Measurements from ENCODE around the gene KIRREL1.

KIRREL1 gene

DNA sequence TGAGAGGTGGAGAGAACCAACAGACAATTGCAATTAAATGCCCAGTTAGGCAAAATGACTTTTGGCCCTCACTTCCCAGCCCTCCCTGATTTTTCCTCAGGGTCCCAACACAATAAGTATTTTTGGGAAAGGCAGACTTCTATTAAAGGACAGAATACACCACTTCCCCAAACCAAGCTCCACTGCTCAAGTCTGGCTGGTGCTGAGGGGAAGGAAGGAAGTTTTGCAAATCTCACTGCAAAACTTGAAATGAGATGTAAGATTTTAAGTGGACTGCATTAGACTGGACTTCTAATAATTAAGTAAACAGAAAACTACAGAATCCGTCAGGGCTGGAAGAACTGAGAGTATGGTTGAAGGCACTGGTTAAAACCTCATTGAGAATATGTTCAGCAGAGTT lies 155.0 kb downstream of the KIRREL1 start:
- FAIRE-seq = no peak
- no peak for TF ChIP-seq SPI1 (IDR thresholded peaks at IDR 0.05; ENCODE audit: low read depth, low read length)
- TF ChIP-seq PAX5 (IDR thresholded peaks at IDR 0.05; ENCODE audit: insufficient read depth, low read length, severe bottlenecking) = no peak
- TF ChIP-seq TAF1 (IDR thresholded peaks at IDR 0.05; ENCODE audit: low read depth, low read length) = no peak
- no peak for TF ChIP-seq POLR2AphosphoS5 (IDR thresholded peaks at IDR 0.05; ENCODE audit: low read depth, low read length)
- no peak for TF ChIP-seq POU2F2 (IDR thresholded peaks at IDR 0.05; ENCODE audit: low read depth, low read length)
- no peak for TF ChIP-seq POLR2A (IDR thresholded peaks at IDR 0.05; ENCODE audit: low read depth, low read length)

DNA sequence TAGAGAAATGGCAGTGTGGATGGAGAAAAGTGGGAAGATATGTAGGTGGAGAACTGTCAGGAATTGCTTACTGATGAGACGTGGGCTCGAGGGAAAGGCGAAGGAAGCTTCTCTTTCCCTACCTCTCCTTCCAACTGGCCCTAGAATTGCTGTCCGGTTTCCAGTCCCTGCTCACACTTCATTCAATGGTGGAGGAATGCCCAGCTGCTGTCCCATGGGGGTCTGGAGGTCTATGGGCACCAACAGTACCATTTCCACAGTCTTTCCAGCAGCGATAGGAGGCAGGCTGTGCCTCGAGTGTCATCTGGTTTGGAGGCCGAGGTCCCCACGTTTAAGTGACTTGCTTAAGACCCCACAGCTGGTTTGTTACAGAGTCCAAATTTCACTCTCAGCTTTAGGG lies 155.7 kb downstream of the KIRREL1 start:
- FAIRE-seq (no peak), DNase-seq (ENCODE audit: insufficient read length, low spot score) (no peak)
- TF ChIP-seq POLR2AphosphoS5 (IDR thresholded peaks at IDR 0.05; ENCODE audit: low read depth, low read length) (no peak), POU2F2 (IDR thresholded peaks at IDR 0.05; ENCODE audit: low read depth, low read length) (no peak), SPI1 (IDR thresholded peaks at IDR 0.05; ENCODE audit: low read depth, low read length) (no peak), PAX5 (IDR thresholded peaks at IDR 0.05; ENCODE audit: insufficient read depth, low read length, severe bottlenecking) (no peak), TAF1 (IDR thresholded peaks at IDR 0.05; ENCODE audit: low read depth, low read length) (no peak), POLR2A (IDR thresholded peaks at IDR 0.05; ENCODE audit: low read depth, low read length) (no peak)

More for the DNA sequence above, 155.0 kb downstream of the KIRREL1 start:
- no peak for DNase-seq (ENCODE audit: insufficient read length, low spot score)
